Fibroblast of gingiva (primary cell): Measurements from ENCODE around the gene NLRP7.
"Not testable (repeated sequence)": the region's sequence is repeated elsewhere in the genome, so short reads cannot be mapped to it uniquely, and the experiment has no call there.

Source experiments
- DNase-seq: peaks from one replicate; pipeline ENCODE4 v3.0.0-alpha.2; 2011; ENCODE audit warnings: low read depth

The NLRP7 gene

DNA sequence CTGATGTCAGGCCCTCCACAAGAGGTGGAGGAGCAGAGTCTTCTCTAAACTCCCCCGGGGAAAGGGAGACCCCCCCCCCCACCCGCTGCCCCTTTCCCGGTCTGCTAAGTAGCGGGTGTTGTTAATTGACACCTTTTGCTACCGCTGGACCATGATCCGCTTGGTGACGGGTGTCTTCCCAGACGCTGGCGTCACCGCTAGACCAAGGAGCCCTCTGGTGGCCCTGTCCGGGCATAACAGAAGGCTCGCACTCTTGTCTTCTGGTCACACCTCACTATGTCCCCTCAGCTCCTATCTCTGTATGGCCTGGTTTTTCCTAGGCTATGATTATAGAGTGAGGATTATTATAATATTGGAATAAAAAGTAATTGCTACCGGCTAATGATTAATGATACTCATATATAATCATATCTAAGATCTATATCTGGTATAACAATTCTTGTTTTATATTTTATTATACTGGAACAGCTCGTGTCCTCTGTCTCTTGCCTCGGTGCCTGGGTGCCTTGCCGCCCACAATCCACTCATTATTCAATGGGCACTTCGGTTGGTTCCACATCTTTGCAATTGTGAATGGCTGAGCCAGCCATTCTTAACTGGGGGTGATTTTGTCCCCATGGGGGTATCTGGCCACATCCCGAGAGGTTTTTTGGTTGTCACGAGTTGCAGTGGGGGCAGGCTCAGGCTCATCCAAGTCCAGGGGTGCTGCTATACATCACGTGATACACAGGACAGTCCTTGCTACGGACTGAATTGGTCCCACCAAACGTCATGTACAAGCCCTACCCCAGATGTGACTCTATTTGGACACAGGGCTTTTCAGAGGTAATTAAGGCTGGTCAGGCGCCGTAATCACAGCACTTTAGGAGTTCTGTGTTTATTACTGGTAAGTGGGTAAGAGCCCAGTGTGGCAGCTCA is 27.4 kb downstream of the NLRP7 start:
- DNase-seq = not testable (repeated sequence)

GRCh38 chr19:54918499-54918898 is 28.8 kb downstream of the NLRP7 start:
- no peak for DNase-seq

GRCh38 chr19:54916822-54917221 is 30.5 kb downstream of the NLRP7 start:
- no peak for DNase-seq

- DNase-seq = not testable (repeated sequence)
These were observed 39.4 kb downstream of the NLRP7 start for GRCh38 chr19:54907899-54908298.

- DNase-seq = no peak
These were observed 40.5 kb downstream of the NLRP7 start for GRCh38 chr19:54906819-54907218.

DNA sequence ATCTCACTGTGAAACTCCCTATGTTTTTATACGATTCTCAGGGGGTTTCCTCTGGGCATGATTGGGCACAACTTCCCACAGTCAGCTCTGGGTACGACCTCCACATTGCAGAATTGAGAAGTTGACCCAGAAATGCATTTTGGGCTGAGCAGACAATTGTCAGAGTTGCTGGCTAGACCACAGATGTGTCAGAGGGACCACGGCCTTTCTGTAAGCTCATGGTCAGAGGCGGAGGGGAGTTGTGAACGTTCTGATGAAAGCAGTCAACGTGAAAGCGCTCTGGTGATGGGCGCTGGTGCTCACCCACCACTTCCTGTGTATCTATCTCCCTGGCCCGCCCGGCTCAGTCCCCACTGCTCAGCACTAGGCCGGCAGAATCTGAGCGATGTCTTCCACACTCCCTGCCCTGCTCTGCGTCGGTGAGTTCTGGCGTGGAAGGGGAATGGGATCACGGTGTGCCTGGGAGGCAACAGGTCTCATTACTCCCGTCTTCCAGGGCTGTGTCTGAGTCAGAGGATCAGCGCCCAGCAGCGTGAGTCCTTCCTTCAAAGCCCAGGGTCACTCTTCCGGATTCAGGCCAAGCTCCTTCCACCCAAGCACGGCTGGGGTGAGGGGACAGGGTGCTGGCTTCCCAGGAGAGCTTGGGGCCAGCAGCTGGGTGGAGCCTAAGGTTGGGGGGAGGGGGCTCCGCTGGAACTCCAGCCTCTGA is 41.4 kb downstream of the NLRP7 start, which contains the start of gene NCR1:
Gene NCR1 (plus strand): TSS at position 346 of the 709 bp plus-strand sequence. CDS start 40 bp downstream, at position 386.
- no peak for DNase-seq

GRCh38 chr19:54905421-54905802 is 41.9 kb downstream of the NLRP7 start:
- DNase-seq = no peak

DNA sequence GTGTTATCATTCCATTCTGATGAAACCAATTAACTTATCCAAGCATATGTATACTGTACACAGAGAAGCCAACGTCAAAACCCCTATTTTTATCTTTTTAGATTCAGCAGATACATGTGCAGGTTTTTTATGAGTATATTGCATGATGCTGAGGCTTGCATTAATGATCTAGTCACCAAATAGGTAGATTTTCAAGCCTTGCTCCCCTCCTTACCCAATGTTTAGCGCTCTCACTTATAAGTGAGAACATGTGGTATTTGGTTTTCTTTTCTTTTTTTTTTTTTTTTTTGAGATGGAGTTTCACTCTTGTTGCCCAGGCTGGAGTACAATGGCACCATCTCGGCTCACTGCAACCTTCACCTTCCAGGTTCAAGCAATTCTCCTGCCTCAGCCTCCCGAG is 43.1 kb downstream of the NLRP7 start:
- DNase-seq = not testable (repeated sequence)

GRCh38 chr19:54903303-54903702 is 44.0 kb downstream of the NLRP7 start:
- DNase-seq = no peak

- DNase-seq = no peak
These were observed 45.3 kb downstream of the NLRP7 start for GRCh38 chr19:54902061-54902460.

- not testable (repeated sequence) for DNase-seq
These were observed 46.2 kb downstream of the NLRP7 start for GRCh38 chr19:54901153-54901552.

DNA sequence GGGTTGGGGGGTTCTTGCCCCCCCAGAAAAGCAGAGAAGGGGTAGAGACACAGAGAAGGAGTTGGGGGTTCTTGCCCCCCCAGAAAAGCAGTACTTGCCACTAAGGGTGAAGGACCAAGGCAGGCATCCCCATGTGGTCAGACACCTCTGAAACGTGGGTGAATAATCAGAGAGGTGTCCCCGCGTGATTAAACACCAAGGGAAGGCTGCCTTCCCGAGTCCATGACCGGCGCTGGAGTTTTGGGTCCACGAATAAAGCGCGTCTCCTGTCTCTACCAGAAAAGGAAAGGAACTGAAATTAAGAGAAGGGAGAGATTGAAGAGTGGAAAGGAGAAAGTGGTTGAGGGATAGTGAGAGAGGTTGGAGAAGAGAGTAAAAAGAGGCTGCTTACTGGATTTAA is 47.7 kb downstream of the NLRP7 start:
- not testable (repeated sequence) for DNase-seq

- not testable (repeated sequence) for DNase-seq
These were observed 48.6 kb downstream of the NLRP7 start for GRCh38 chr19:54898685-54899084.

GRCh38 chr19:54896036-54896435 is 51.3 kb downstream of the NLRP7 start:
- no peak for DNase-seq

- DNase-seq = not testable (repeated sequence)
These were observed 53.2 kb downstream of the NLRP7 start for GRCh38 chr19:54894106-54894505.

- DNase-seq = no peak
These were observed 53.9 kb downstream of the NLRP7 start for GRCh38 chr19:54893406-54893805.

DNA sequence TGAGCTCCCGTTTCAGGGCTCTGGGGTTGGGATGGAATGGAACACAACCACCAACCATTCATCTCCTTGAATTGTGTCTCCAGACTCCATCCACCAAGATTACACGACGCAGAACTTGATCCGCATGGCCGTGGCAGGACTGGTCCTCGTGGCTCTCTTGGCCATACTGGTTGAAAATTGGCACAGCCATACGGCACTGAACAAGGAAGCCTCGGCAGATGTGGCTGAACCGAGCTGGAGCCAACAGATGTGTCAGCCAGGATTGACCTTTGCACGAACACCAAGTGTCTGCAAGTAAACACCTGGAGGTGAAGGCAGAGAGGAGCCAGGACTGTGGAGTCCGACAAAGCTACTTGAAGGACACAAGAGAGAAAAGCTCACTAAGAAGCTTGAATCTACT is 57.8 kb downstream of the NLRP7 start:
- no peak for DNase-seq

GRCh38 chr19:54888239-54888638 is 59.1 kb downstream of the NLRP7 start:
- no peak for DNase-seq

- DNase-seq = no peak
These were observed 64.1 kb downstream of the NLRP7 start for GRCh38 chr19:54883228-54883627.

DNA sequence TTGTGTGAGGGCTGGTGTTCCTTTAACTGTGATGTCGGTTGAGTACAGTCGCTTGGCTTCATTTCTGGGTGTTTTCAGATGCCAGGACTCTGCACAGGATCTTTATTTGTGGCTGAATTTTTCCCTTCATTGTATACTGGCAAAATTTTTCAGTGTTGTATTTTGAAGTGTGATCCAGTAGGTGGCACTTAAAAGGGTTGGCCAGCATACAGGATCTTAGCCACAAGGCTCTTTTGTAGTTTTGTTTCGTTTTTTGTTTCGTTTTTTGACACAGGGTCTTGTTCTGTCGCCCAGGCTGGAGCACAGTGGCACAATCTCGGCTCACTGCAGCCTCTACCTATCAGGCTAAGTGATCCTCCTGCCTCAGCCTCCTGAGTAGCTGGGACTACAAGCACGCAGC is 64.6 kb downstream of the NLRP7 start:
- DNase-seq = no peak

DNA sequence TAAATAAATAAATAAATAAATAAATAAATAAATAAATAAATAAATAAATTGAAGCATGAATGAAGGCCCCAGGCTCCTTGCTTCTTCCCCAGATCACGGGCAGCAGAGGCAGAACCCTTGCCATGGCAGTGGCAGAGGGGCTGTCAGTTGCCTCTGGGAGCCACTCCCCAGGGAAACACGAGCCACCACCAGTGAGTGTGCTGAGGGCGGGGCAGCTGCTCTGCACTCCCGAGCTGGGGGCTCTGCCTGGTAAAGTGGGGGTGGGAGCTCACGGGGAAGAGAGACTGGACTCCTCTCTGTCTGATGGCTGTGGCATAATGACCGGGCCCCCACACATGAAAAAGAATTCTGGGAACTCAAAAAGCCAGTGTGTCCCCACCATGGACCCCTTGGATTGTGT is 65.4 kb downstream of the NLRP7 start:
- DNase-seq = no peak

DNA sequence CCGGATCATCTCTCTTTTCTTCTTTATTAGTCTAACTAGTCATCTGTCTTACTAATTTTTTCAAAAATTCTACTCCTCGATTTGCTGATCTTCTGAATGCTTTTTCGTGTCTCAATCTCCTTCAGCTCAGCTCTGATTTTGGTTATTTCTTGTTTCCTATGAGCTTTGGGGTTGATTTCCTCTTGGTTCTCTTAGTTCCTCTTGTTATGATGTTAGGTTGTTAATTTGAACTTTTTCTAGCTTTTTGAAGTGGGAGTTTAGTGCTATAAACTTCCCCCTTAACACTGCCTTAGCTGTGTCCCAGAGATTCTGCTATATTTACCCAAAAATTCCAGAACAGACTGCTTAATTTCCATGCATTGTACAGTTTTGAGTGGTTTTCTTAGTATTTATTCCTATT is 69.9 kb downstream of the NLRP7 start:
- no peak for DNase-seq

DNA sequence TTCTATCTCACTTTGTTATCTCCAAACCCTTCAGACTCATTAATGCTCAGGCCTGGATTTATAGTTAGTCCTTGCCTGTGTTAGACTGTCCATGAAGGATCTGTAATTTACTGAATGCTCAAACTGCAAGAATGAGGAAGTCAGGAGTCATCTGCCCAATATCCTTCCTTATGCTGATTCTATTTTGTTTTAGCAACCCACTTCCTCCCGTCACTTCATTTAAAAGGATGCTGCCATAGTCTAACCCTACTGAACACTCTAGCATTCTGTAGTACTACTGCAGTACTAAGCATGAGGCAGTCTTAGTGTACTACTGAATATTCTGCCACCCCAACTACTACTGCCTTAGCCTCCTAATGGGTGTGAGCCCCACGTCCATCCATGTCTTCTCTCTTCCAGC is 71.8 kb downstream of the NLRP7 start:
- DNase-seq = no peak
